HG03469 (cell line): Measurements from ENCODE around the gene KRT14.
"Not testable (repeated sequence)": the region's sequence is repeated elsewhere in the genome, so short reads cannot be mapped to it uniquely, and the experiment has no call there.

Experiments used
- ATAC-seq: cut with Tn5 transposase; IDR thresholded peaks from one replicate; pipeline ENCODE4 v1.9.1; 2021; ENCODE audit warnings: mild to moderate bottlenecking, moderate library complexity, moderate number of reproducible peaks; ENCODE audit not compliant: unreplicated experiment

The KRT14 gene

DNA sequence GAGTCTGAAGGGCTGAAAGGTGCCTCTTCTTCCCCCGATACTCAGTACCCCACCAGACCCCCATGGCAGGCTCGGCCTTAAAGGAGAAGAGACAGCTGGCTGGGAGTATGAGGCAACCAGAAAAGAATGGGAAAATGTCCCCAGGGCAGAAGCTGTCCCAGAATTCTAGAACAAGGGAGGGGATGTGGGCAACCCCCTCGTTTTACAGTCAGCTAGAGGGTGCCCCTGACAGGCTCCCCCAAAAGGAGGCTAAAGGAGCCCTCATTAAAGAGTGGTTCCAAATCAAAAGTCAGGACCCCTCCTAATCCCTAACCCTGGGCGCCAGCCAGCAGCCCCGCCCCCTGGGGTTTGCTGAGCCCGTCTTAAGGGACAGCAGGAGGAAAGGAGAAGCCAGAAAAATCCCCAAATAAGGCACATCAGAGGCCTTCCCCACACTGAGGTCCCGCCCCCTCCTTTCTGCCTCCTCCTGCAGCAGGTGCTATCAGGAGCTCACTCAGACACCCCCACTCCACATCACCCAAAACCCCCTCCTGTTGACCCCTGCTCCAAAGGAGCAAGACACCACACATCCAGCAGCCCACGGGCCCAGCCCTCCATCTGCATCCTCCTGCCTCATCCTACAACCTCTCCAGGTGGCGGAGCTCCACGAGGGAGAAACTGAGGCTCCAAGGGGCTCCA lies 36.6 kb upstream of the KRT14 start:
- ATAC-seq: not testable (repeated sequence)

DNA sequence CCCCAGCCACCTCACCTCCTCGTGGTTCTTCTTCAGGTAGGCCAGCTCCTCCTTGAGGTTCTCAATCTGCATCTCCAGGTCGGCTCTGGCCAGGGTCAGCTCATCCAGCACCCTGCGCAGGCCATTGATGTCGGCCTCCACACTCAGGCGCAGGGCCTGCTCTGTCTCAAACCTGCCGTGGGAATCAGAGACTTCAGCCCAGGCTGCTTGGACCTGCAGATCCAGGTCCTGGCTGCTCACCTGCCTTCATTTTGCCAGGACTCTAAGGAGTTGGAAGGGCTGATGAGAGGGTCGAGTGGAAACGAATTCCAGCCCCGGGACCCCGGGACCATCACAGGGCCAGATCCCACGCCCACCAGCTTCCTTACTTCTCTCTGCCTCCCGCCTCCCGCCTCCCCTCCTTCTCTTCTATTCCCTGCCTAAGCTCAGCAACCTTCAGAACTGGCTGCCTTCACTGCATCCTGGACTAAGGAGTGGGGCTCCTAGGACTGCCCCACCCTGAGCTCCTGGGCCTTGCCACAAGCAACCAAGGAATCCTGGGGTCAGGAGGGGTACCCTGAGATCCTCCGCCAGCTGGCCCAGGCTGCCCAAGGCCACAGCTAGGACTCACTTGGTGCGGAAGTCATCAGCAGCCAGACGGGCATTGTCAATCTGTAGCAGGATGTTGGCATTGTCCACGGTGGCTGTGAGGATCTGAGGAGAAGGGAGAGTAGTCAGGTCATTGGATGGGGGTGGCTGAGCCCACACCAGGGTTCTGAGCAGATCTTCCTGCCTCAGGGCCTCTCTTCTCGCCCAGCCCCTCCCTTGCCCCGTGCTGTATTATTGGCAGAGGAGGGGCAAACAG lies 35.9 kb upstream of the KRT14 start:
- not testable (repeated sequence) for ATAC-seq

DNA sequence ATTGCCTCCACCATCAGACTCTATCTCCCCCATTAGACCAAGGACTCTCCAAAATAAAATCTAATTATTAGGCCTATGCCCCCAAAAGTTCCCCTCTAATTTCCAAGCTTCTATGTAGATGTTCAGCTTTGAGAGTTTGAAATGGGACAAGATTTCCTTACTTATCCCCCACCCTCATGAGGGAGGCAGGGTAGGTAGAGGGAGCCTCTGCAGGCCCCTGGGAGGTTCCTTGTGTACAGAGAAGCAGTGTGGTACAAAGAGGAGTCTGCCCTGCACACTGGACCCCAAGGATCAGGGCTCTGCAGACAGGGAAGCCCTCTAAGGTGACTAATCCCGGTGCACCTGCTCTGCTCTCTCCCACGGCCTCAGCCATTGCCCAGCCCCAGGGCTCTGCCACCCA lies 35.2 kb upstream of the KRT14 start:
- ATAC-seq: no peak

DNA sequence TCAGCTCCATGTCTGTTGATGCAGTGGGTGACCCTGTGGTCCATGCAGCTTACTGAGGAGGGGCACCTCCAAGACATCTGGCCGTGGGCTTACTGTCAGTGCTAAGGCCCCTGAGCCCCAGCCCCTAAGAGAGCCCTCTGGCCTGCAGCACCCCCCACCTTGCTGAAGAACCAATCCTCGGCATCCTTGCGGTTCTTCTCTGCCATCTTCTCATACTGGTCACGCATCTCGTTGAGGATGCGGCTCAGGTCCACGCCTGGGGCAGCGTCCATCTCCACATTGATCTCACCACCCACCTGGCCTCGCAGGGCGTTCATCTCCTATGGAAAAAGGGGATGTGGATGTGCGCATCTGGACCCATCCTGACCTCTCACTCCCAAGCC lies 34.7 kb upstream of the KRT14 start:
- not testable (repeated sequence) for ATAC-seq

DNA sequence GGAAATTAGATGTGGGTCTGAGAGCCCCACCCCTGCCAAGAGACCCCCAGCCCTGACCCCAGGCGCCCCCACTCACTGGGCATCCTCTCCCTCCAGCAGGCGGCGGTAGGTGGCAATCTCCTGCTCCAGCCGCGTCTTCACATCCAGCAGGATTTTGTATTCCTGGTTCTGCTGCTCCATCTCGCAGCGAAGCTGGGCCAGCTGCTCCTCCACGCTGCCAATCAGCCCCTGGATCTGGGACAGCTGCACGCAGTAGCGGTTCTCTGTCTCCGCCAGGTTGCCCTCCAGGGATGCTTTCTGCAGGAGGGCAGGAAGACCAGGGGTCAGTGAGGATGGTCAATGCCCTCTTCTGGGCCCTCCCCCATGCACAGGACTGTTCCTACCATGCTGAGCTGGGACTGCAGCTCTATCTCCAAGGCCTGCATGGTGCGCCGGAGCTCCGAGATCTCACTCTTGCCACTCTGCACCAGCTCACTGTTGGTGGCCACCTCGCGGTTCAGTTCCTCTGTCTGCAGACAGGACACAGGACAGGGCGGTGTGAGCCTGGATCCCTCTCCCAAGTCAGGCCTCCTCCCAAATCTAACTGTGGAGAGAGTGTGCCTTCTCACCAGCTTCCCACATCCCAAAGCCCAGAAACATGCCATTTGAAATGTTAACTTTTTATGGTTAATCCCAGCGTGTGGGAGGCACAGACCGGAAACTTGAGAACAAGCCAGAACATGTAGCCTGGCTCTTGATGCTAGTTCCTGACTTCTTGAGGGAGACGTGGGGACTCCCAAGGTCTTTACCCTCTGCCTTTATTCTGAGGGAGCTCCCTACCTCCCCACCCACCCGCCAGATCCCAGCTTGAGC lies 34.1 kb upstream of the KRT14 start:
- ATAC-seq: no peak

DNA sequence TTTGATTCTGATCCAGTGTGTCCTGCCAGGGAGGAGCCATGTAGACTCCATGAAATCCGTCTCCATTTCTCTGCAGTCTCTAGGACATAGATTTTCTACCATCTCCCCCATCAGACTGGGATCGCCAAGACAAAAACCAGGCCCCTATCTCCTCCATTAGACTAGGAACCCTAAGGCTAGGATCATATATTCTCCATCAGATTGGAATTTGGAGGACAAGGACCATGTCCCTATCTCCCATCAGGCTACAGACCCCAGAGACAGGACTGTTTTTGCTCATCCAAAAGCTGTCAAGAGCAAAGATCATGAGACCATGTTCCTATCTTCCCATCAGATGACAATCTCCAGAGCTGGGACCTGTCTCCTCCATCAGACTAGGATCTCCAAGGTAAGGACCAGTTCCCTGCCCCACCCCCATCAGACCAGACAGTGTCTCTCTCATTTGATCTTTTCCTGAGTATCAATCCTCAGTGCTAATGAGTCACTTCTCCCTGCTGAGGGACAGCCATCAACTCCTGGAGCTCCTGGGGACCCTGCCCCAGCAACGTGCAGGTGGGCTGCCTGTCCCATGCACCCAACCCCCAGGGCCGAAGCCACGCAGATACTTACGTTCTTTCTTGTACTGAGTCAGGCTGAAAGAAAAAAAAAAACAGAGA lies 33.4 kb upstream of the KRT14 start:
- not testable (repeated sequence) for ATAC-seq

DNA sequence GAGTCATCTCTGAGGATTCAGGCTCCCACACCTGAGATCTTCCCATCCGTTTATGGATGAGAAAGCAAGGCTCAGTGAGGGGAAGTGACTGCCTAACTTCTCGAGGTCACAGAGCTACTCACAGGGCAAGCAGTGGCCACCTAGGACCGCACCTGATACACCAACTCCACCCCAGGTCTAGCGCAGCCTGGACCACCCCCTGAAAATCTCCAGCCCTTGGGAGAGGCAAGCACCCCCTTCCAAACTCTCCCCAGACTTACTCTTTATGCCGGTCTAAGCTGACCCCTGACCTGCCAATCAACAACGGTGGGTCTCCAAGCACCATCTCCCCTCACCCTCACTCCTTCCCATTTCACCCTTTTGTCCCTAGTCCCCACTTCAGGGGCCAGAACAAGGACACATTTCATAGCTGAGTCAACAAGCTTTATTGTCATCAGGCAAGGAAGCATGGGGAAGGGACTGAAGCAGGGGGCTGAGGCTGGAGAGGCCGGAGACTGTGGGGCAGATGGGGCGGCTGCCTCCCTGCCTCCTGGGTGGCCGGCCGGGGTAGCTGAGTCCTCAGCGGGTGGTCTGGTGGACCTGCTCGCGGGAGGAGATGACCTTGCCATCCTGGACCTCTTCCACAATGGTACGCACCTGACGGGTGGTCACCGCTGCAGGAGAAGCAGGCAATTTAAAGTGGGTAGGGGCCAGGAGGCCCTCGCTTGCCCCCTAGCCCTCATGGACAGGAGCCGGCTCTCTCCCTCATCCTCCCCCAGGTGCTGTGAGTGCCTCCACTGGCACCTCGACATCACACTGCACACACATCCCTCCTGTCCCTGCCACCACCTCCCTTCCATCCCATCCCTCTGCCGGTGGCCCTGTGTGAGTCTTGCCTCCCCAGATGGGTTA lies 32.6 kb upstream of the KRT14 start:
- ATAC-seq: no peak

DNA sequence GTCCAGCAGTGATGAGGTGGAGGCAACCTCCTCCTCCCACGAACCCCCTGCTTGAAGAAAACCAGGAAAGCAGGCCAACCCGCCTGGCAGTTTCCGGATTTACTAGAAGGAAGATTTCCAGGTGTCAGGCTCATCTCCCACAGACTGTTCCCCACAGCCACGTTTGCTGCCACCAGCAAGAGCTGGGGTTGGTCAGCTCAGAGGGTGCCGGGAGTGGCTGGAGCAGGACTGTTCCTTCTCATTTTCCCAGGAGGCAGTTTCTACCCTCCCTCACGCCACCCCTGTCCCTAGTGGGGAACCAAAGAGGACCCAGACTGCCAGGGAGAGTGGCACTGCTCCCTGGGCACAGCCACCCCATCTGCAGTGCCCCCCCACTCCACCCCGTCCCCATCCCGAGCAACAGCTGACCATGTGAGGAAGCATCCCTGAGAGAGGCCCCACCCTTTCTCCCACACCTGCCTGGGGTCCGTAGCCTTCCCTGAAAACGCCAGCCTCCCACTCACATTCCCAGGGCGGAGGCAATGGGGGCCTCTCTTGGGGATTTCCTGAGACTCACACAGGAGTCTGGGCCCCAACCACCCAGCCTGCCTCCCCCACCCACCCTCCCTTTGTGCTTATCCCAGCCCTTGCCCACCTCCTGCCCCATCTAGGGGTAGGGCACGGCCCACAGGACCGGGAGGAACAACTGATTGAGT lies 31.8 kb upstream of the KRT14 start:
- no peak for ATAC-seq

DNA sequence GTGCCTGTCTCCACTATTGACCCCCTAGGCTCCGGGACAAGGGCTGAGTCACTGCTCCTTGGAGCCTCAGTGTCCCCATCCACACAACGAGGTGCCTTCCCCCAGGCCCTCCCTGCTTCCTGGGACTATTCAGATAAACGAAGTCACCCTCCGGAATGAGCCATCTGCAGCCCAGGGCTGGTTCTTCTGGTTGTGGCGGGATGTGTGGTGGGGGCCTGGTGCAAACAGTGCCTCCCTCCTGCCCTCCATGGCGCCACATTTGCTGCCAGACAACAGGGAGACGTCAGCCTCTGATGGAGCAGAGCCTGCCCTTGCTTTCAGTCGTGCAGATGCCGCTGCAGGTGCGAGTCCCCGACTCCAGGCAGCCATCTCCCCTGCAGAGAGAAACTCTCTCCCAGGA lies 31.0 kb upstream of the KRT14 start:
- no peak for ATAC-seq

DNA sequence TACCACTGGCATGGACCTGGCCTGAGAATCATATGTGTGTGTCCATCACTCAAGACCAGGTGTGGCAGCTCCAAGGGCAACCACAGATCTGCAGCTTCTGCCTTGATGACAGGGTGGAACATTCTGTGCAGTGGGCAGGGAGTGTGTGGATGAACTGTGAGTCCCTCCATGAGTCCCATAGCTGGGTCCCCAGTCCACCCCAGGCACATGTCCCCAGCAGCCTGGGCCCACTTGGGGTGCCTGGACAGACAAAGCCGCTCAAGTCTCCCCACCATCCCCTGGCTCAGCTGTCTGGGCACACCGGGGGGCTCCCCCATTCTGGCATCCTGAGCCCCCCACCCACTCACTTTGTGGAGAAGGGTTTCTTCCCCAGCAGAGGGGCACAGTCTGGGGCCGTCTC lies 30.4 kb upstream of the KRT14 start:
- ATAC-seq: no peak

DNA sequence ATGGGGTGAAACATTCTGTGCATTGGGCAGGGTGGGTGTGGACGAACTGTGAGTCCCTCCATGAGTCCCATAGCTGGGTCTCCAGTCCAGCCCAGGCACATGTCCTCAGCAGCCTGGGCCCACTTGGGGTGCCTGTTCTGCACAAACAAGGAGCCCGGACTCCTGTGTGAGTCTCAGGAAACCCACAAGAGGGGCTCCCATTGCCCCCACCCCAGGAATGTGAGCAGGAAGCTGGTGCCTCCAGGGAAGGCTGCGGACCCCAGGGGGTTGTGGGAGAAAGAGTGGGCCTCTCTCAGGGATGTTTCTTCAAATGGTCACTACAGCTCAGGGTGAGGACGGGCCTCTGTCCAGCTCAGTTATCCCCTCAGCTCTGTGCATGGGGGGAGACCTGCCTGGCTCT lies 29.8 kb upstream of the KRT14 start:
- ATAC-seq: not testable (repeated sequence)

DNA sequence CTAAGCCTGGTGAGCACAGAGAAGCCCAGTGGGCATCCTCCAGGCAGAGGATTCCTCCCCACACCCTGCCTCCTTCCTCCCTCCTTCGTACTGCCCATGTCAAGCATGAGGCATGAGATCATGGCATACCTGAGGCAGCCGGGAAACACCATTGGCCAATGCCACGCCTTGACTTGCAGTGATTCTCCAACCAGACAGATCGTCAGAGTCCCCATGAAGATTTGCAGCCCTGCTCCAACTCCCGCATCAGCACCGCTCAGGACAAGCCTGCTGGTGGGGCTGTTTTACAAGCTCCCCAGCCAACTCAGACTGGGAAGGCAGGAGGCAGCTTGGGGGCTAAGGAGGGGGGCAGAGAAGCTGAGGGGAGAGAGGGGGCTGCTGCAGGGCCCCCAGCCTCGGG lies 28.8 kb upstream of the KRT14 start:
- ATAC-seq: no peak

DNA sequence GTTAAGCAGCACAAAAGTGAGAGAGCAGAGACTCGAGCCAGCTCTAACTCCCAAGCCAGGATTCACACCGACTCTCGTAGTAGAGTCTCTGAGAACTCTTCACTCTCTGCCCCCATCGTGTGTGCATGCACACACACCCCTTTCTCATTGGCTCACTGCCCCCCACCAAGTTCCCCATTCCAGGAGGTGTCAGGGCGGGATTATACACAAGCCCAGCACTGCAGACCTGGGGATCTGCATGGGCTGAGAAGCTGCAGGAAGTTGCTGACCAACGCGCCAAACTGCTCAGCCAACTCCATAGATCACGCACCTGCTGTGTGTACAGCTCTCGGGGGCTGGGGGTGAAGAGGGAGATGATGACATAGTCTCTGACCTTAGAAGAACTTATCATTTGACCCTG lies 28.1 kb upstream of the KRT14 start:
- not testable (repeated sequence) for ATAC-seq

DNA sequence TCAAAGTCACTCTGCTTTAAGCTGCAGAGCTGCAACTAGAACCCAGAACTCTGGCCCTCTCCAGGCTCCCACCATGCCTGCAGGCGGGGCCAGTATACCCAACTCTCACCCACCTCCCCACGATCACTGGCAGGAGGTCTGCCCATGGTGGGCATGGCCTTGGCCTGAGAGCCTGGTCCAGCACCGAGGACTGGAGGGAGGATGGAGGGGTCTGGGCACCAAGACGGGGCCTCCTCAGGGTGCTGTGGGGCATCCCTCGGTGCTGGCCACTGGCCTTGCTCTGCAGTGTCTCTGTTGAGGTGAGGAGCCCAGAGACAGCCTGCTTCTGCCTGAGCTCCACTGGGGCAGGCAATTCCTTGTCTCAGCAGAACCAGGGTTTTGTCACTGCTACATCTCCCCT lies 27.4 kb upstream of the KRT14 start:
- ATAC-seq: no peak

DNA sequence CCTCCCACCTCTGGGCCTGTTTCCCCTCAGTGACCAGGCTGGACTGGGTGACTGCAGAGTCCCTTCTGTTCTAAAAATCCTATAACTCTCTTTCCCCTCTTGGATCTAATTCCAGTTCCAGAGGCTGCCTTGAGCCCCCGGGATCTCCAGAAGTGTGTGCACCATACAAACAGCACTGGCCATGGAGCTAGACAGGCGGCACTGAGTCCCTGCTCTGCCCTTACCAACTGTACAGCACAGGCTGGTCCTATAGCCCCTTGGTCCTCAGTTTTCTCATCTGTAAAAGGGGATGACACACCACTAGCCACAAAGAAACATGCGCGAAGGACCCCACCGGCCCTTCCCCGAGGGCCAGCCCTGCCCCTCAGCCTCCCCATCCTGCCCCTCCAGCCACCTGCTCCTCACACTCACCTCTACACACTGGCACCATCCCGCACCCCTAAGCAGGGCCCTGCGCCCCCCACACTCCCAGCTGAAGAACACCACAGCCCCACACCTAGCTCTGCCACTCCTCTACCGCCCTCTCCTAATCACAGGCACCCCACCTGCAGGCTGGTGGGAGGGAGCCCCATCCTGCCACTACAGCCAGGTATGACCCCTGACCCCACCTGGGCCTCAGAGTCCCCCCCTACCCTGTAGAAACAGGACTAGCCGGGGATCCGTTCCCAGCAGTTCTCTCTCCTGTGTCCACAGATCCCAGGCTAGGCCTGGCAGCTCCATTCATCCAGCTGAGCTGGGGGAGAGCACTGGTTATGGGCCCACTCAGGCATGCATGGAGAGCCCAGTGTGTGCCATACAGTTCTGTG lies 26.8 kb upstream of the KRT14 start:
- ATAC-seq: no peak

DNA sequence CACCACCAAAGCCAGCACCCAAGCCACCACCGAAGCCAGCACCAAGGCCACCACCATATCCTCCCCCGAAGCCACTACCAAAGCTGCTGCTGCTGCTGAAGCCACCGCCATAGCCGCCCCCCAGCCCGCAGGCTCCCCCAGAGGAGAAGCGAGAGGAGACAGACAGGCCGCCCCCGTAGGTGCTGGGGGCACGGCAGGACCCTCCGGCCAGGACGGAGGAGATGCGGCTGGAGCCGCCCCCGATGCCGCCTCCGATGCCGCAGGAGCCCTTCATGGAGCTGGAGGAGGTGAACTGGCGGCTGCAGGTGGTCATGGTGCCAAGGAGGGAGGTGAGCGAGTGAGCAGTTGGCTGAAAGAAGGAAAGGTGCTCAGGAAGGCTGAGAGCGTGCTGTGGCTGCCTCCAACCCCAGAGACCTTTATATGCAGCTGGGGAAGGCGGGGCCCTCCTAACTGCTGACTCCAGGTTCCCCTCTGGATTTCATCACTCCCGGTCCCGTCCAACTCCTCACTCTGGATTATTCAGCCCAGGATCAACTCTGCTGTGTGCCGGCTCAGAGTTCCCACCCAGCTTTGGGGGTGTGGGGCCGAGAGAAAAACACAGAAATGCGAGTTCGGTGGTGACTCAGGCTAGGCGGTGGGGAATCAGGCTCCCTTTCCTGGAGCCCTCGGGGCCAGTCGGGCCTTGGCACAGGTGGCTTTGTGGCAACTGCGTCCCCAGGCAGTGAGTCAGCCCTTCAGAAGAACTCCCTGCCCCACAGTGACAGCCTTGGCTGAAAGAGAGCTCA lies 25.9 kb upstream of the KRT14 start, which contains the start of gene KRT16:
KRT16 (minus strand) TSS at position 392 of the 785 bp plus-strand sequence; CDS start at position 313, 79 bp downstream.
- ATAC-seq: not testable (repeated sequence)

DNA sequence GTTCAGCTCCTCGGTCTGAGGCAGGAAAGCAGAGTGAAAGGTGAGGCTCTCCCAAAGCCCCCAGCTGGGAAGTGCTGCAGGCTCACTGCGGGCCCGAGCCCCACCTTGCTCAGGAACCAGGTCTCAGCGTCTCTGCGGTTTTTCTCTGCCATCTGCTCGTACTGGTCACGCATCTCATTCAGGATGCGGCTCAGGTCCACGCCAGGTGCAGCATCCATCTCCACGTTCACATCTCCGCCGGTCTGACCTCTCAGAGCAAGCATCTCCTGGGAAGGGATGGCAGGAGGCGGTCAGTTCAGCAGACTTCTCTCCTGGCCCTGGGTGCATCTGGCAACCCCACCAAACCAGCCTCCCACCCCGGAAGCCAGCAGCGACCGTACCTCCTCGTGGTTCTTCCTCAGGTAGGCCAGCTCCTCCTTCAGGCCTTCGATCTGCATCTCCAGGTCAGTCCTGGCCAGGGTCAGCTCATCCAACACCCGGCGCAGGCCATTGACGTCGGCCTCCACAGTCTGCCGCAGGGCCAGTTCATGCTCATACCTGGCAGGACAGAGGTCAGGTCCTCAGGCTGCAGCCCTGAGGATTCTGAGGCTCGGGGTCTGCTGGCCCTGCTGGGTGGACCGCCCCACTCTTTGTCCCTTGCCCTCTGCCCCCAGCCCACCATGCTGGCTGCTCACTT lies 24.4 kb upstream of the KRT14 start:
- no peak for ATAC-seq
